ENCODE measurements around the gene PTDSS2. TPM values are rescaled to one million over a fixed set of nuclear protein-coding genes. Genes with fewer than 3 reads are reported as not detected.
"Not testable (repeated sequence)": the region's sequence is repeated elsewhere in the genome, so short reads cannot be mapped to it uniquely, and the experiment has no call there.

PTDSS2 gene
- total RNA-seq, 1 donor from 2014 or later = 33.9 TPM

DNA sequence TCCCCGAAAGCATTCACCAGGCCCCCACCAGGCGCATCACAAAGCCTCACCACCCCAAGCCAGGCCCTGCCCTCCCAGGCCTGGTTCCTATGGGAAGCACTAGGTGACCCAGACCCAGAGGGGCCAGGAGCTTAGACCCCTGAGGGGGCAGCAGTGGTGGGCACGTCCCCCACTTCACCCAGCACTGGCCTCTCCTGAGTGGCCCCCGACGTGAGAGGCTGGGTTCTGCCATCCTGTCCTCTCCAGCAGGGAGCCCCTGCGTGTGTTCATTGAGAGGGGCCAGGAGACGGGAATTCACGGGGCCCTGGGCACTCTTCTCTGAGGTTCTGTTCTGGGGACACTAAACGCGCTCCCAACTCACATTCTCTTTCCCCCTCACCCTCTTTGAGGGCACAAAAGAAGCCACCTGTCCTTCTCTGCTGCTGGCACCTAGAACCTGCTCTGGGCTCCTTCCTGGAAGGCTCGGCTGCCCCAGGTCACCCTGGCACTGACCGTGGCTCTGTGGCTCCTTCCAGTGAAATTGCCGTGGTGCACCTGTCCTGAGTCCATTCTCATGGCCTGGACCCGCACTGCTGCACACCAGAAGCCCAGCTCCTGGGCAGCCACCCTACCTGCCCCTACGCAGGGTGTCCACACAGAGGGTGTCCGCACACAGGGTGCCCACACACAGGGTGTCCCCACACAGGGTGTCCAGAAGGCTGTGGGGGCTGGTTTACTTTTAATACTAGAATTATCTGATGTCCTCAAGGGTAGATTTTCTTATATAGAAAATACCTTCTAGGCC lies 12.2 kb downstream of the PTDSS2 start:
- H3K36me3 Mint-ChIP-seq (ENCODE audit: low read depth) = peaks cover 9% of the 10 kb centered on the region
- no peak for DNase-seq (ENCODE audit: low spot score)
- intact Hi-C loops (cut with micrococcal nuclease) = no loop called here
- H3K27ac Mint-ChIP-seq = no peak overlapping the region
- H3K27me3 Mint-ChIP-seq (ENCODE audit: insufficient read depth) = no peaks in the 10 kb centered on the region
- H3K4me3 Mint-ChIP-seq = no peak overlapping the region
- peaks cover 5% of the 10 kb centered on the region for H3K4me1 Mint-ChIP-seq (ENCODE audit: low read depth)
- H3K9me3 Mint-ChIP-seq = no peaks in the 10 kb centered on the region

GRCh38 chr11:464316-464715 lies 14.2 kb downstream of the PTDSS2 start:
- DNase-seq (ENCODE audit: low spot score) = no peak
- no peaks in the 10 kb centered on the region for H3K27me3 Mint-ChIP-seq (ENCODE audit: insufficient read depth)
- intact Hi-C loops (cut with micrococcal nuclease) = no loop called here
- peaks cover 9% of the 10 kb centered on the region for H3K36me3 Mint-ChIP-seq (ENCODE audit: low read depth)
- H3K27ac Mint-ChIP-seq = no peak overlapping the region
- H3K4me1 Mint-ChIP-seq (ENCODE audit: low read depth) = no peaks in the 10 kb centered on the region
- no peaks in the 10 kb centered on the region for H3K9me3 Mint-ChIP-seq
- H3K4me3 Mint-ChIP-seq = no peak overlapping the region

GRCh38 chr11:465896-466530 lies 15.9 kb downstream of the PTDSS2 start:
- Mint-ChIP-seq H3K36me3 (ENCODE audit: low read depth) (peaks cover 6% of the 10 kb centered on the region), H3K27me3 (ENCODE audit: insufficient read depth) (no peaks in the 10 kb centered on the region), H3K4me1 (ENCODE audit: low read depth) (no peaks in the 10 kb centered on the region), H3K4me3 (no peak overlapping the region), H3K9me3 (no peaks in the 10 kb centered on the region), H3K27ac (no peak overlapping the region)
- DNase-seq (ENCODE audit: low spot score) = no peak
- intact Hi-C loops (cut with micrococcal nuclease) = no loop called here

GRCh38 chr11:468036-468435 lies 18.0 kb downstream of the PTDSS2 start:
- Mint-ChIP-seq H3K4me1 (ENCODE audit: low read depth) (no peaks in the 10 kb centered on the region), H3K27me3 (ENCODE audit: insufficient read depth) (no peaks in the 10 kb centered on the region), H3K9me3 (no peaks in the 10 kb centered on the region), H3K27ac (no peak overlapping the region), H3K36me3 (ENCODE audit: low read depth) (peaks cover 6% of the 10 kb centered on the region), H3K4me3 (no peak overlapping the region)
- DNase-seq (ENCODE audit: low spot score) = no peak
- intact Hi-C loops (cut with micrococcal nuclease) = no loop called here

- no peaks in the 10 kb centered on the region for H3K9me3 Mint-ChIP-seq
- H3K36me3 Mint-ChIP-seq (ENCODE audit: low read depth) = peaks cover 6% of the 10 kb centered on the region
- no peak overlapping the region for H3K27ac Mint-ChIP-seq
- no peaks in the 10 kb centered on the region for H3K4me1 Mint-ChIP-seq (ENCODE audit: low read depth)
- intact Hi-C loops (cut with micrococcal nuclease) = no loop called here
- H3K27me3 Mint-ChIP-seq (ENCODE audit: insufficient read depth) = no peaks in the 10 kb centered on the region
- H3K4me3 Mint-ChIP-seq = no peak overlapping the region
- DNase-seq (ENCODE audit: low spot score) = no peak
Measured at GRCh38 chr11:468493-468892, 18.4 kb downstream of the PTDSS2 start.

DNA sequence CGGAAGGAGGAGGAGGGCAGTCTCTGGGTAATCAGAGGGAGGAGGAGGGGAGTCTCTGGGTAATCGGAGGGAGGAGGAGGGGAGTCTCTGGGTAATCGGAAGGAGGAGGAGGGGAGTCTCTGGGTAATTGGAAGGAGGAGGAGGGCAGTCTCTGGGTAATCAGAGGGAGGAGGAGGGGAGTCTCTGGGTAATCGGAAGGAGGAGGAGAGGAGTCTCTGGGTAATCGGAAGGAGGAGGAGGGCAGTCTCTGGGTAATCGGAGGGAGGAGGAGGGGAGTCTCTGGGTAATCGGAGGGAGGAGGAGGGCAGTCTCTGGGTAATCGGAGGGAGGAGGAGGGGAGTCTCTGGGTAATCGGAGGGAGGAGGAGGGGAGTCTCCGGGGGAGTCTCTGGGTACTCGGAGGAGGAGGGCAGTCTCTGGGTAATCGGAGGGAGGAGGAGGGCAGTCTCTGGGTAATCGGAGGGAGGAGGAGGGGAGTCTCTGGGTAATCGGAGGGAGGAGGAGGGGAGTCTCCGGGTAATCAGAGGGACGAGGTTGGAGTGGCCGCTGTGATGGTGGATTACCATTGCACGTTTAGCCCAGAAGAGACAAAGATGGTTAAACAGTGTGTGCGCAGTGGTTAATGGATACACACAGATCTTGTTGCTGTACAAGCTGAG lies 19.1 kb downstream of the PTDSS2 start:
- not testable (repeated sequence) for H3K9me3 Mint-ChIP-seq; H3K27ac Mint-ChIP-seq; H3K27me3 Mint-ChIP-seq (ENCODE audit: insufficient read depth)

DNA sequence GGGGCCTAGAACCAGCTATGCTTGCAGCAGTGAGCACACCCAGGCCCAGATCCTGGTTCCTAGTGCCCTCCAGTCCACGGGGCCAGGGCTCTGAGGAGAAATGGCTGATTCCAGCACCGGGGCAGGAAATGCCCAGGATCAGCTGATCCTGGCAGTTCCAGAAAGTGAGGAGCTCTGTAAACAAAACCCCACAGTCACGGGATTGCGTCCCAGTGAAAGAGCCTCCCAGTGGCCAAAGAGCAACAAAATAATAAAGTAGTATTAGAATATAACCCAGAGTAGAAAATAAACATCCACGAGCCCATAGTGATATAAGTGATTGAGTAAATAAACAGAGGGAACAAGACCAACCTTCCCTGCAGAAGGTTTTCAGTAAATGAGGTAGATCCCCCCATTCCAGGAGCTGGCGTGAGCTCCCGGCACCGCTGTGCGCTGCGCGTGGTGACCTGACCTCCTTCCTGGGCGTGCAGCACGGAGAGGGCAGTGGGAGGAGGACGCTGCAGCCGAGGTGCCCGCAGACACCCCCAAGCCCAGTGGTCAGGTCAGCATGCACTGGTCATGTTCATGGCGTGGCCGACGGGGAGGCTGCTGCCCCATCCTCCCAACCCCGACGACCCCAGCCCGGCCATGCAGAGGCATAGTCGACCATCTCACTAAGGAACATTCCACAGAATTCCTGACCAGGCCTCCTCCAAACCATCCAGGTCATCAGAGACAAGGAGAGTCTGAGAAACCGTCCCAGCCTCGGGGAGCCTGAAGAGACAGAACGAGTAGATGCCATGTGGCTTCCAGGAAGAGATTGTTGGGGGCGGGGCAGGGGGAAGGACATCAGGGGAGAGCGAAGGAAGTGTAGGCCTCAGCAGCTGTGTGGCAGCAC lies 19.8 kb downstream of the PTDSS2 start:
- no peak for DNase-seq (ENCODE audit: low spot score)
- no peak overlapping the region for H3K27ac Mint-ChIP-seq
- intact Hi-C loops (cut with micrococcal nuclease) = no loop called here
- peaks cover 6% of the 10 kb centered on the region for H3K36me3 Mint-ChIP-seq (ENCODE audit: low read depth)
- no peaks in the 10 kb centered on the region for H3K27me3 Mint-ChIP-seq (ENCODE audit: insufficient read depth)
- H3K9me3 Mint-ChIP-seq = no peaks in the 10 kb centered on the region
- H3K4me3 Mint-ChIP-seq = no peak overlapping the region
- H3K4me1 Mint-ChIP-seq (ENCODE audit: low read depth) = no peaks in the 10 kb centered on the region

More for the DNA sequence above, 19.1 kb downstream of the PTDSS2 start:
- DNase-seq (ENCODE audit: low spot score); H3K4me3 Mint-ChIP-seq; intact Hi-C loops (cut with micrococcal nuclease); H3K4me1 Mint-ChIP-seq (ENCODE audit: low read depth); H3K36me3 Mint-ChIP-seq (ENCODE audit: low read depth): not testable (repeated sequence)

DNA sequence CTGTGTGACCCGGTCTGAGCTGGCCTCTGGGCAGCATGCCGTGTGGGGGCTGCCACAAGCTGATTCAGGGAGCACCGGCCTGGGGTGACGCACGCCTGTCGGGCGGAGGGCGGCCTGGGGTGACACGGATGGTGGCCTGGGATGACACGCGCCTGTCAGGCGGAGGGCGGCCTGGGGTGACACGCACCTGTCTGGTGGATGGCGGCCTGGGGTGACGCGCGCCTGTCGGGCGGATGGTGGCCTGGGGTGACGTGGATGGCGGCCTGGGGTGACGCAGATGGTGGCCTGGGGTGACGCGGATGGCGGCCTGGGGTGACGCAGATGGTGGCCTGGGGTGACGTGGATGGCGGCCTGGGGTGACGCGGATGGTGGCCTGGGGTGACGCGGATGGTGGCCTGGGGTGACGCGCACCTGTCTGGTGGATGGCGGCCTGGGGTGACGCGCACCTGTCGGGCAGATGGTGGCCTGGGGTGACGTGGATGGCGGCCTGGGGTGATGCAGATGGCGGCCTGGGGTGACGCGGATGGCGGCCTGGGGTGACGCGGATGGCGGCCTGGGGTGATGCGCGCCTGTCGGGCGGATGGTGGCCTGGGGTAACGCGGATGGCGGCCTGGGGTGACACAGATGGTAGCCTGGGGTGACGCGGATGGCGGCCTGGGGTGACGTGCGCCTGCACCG lies 21.5 kb downstream of the PTDSS2 start:
- Mint-ChIP-seq H3K27ac (no peak overlapping the region), H3K4me1 (ENCODE audit: low read depth) (no peaks in the 10 kb centered on the region), H3K9me3 (no peaks in the 10 kb centered on the region), H3K27me3 (ENCODE audit: insufficient read depth) (no peaks in the 10 kb centered on the region), H3K36me3 (ENCODE audit: low read depth) (no peaks in the 10 kb centered on the region), H3K4me3 (no peak overlapping the region)
- no peak for DNase-seq (ENCODE audit: low spot score)
- intact Hi-C loops (cut with micrococcal nuclease) = no loop called here

- no peak for DNase-seq (ENCODE audit: low spot score)
- no peaks in the 10 kb centered on the region for H3K36me3 Mint-ChIP-seq (ENCODE audit: low read depth)
- no peaks in the 10 kb centered on the region for H3K27me3 Mint-ChIP-seq (ENCODE audit: insufficient read depth)
- H3K4me1 Mint-ChIP-seq (ENCODE audit: low read depth) = no peaks in the 10 kb centered on the region
- H3K9me3 Mint-ChIP-seq = no peaks in the 10 kb centered on the region
- intact Hi-C loops (cut with micrococcal nuclease) = no loop called here
- no peak overlapping the region for H3K27ac Mint-ChIP-seq
- no peak overlapping the region for H3K4me3 Mint-ChIP-seq
Measured at GRCh38 chr11:472272-472671, 22.2 kb downstream of the PTDSS2 start.

DNA sequence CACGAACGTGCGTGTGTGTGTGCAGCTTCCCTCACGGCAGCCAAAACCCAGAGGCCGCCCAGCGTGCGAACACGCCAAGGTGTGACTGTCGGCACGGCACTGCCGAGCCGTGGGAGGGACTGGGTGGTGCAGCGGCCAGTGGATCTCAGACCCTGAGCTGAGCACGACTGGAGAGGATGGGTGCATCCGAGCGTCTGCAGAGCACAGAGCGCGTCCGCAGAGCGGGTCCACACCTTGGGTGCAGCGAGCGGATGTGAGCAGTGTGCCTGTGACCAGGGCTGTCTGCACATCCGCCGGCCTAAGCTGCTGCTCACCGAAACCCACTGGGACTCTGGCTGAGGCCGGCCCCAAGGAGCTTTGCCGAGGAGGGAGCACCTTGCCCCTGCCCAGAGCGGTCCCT lies 22.7 kb downstream of the PTDSS2 start:
- H3K4me3 Mint-ChIP-seq = no peak overlapping the region
- intact Hi-C loops (cut with micrococcal nuclease) = no loop called here

DNA sequence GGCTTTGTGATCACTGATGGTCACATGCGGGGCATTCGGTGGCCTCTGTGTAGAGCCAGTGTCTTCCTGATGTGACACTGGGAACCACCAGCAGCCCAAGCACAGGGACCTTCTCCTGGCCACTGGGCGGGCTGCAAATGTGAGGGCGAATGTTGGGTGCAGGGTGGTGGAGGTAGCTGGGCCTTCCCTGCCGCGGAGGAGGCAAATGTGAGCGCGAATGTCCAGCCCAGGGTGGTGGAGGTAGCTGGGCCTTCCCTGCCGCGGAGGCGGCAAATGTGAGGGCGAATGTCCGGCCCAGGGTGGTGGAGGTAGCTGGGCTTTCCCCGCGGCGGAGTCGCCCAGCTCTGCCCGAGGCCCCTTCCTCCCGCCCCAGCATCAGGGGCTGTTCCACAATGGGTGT lies 23.3 kb downstream of the PTDSS2 start:
- H3K4me3 Mint-ChIP-seq = no peak overlapping the region
- H3K27ac Mint-ChIP-seq = no peak overlapping the region
- intact Hi-C loops (cut with micrococcal nuclease) = no loop called here
- DNase-seq (ENCODE audit: low spot score) = no peak
- H3K27me3 Mint-ChIP-seq (ENCODE audit: insufficient read depth) = no peaks in the 10 kb centered on the region
- H3K36me3 Mint-ChIP-seq (ENCODE audit: low read depth) = no peaks in the 10 kb centered on the region
- H3K9me3 Mint-ChIP-seq = no peaks in the 10 kb centered on the region
- H3K4me1 Mint-ChIP-seq (ENCODE audit: low read depth) = no peaks in the 10 kb centered on the region

More for the DNA sequence above, 22.7 kb downstream of the PTDSS2 start:
- H3K9me3 Mint-ChIP-seq = no peaks in the 10 kb centered on the region
- no peaks in the 10 kb centered on the region for H3K4me1 Mint-ChIP-seq (ENCODE audit: low read depth)
- no peak for DNase-seq (ENCODE audit: low spot score)
- H3K27ac Mint-ChIP-seq = no peak overlapping the region
- H3K27me3 Mint-ChIP-seq (ENCODE audit: insufficient read depth) = no peaks in the 10 kb centered on the region
- H3K36me3 Mint-ChIP-seq (ENCODE audit: low read depth) = no peaks in the 10 kb centered on the region
